HG03439 (cell line): ENCODE results near the gene UBE2J2.
"Not testable (repeated sequence)": the region's sequence is repeated elsewhere in the genome, so short reads cannot be mapped to it uniquely, and the experiment has no call there.

Experiments used
- ATAC-seq: cut with Tn5 transposase; IDR thresholded peaks from one replicate; pipeline ENCODE4 v1.9.1; 2021; ENCODE audit warnings: mild to moderate bottlenecking, moderate library complexity; ENCODE audit not compliant: unreplicated experiment

UBE2J2 gene

DNA sequence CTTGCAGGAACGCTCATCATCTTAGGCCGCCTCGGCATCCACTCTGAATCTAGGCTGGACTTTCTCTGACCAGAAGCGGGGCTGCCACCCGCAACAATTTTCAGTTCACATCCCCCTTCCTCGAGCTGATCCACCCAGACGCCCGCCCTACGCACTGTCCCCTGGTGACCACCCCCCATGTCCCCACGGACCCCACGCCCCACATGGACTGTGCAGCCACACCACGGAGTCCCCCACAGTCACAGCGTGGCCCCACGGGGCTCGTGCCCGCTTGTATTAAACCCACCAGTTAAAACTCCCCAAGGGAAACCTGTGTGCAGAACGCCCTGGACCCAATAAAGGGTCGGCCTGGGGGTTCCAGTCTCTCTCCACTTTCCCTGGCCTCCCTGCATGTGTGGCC, 14.1 kb downstream of the UBE2J2 start:
- no peak for ATAC-seq

DNA sequence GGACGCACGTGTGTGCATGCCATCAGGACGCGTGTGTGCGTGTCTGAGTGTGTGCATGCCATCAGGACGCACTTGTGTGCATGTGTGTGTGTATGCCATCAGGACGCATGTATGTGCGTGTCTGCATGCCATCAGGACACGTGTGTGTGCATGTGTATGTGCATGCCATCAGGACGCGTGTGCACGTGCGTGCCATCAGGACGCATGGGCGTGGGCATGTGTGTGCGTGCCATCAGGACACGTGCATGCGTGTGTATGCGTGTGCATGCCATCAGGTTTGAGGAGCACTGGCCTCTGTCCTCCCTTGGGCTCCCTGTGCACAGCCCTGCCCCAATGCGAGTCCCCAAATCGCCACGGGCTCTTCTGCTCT, 14.6 kb downstream of the UBE2J2 start:
- ATAC-seq = no peak

DNA sequence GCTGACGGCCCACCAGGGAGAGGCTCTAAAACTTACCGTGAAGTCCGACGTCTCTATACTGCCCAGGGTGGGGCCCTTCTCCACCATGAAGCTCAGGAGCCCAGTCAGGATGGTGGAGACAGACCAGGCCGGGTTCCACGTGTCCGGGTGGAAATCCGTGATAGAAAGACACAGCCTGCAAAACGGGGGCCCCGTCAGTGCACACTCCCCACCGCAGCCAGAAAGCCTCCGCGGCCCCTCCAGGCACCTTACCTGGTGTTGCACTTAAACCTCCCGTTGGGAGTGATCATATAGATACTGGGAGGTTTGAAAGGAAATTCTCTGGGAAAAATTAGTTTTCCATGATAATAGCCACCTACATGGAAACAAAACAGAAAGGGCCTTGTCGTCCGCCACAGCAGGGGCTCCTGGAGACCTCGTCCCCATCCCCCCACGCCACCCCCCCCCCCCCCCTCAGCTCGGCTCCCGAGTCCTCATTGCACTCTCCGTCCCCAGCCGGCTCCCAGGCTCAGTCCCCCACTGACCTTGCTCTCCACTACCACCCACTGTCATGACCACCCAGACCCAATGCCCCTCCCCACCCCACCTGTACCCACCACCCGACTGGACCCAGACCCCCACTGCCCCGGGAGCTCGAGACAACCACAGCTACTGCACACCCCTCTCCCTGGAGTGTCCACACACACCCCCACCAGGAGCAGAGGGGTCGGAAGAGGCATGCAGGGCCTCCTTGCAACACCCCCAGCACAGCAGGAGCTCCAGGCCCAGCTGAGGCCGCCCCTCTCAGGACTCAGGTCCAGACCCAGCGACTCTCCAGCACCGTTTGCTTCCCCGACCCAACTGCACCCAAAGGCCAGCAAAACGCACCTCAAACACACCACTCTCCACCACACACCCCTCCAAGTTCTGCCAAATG, 16.4 kb downstream of the UBE2J2 start:
- no peak for ATAC-seq

DNA sequence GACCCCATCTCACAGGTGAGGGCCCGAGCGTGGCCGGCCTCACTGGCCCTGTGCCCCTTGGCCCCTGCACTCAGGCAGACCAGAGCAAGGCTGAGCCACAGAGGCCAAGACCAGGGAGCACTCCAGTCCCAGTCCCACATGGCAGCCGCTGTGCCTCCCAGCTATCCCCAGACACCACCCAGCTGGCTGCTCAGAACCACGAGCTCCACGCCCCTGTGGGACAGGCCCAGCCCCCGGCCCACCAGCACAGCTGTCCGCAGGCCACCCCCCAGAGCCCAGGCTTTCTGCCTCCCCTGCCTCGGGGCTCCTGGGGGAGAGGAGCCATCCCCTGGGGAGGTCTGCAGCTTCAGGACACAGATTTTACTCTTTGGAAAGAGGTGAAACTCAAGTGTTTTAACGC, 18.0 kb downstream of the UBE2J2 start:
- no peak for ATAC-seq

DNA sequence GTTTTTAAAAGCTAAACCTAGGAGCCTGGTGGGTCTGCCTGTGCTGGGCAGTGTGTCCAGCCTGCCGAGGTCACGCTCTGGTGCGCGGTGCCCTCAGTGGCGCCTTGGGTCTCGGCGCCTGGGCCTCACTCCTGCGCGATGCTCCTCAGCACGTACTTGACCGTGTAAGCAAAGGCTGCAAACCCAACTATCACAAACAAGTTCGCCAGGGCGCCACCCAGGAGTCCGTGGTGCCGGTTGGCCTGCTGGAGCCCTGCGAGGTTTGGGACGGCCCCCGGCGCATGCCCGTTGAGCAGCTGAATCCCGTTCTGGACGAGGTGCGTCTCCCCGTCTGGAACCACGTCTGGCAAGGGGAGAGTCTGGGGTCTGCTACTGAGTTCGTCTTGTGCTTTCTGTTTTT, 18.6 kb downstream of the UBE2J2 start:
- no peak for ATAC-seq

DNA sequence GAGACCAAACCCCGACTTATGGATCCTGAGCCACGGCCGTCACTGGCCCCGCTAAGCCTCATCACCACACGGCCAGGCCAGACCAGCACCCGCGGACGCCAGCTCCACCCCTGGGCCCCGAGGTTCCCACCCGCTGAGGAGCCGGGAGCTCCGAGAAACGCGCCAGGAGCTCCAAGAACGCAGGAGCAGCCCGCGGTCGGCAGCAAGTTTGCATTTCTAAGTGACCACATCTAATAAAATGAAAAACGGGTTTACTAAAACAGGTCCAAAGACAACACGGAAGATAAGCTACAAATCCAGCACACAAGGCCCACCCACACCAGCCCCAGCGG, 19.0 kb downstream of the UBE2J2 start:
- no peak for ATAC-seq

DNA sequence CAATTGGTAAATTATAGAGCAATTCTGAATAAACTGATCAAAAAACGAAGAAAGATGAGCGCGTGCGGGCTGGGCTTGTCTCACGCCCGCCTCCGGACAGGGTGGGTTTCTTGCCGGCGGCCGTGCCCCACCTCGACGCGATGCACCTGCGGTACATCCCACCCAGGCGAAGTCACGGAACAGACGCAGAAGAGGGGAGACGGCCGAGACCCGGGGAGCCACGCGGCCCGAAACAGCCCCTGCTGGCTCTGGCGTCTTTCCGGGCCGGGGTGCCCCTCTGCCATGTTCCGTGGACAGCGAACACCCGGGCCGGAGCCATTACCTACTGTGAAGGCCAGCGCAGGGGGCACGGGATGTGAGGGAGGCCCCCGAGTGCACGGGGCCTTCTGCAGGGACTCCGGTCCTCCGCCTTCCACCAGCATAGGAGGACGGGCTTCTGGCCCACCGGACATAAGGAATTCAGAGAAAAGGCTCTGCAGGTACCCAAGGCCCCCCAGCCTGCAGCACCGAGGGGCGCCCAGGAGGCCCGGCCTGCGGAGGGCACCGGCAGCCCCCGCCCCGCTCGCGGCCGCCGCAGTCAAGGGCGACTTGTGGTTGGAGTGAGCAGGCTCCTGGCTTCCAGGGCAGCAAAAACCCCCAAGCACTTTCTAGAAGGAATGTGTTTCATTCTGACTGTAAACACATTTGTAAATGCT, 19.5 kb downstream of the UBE2J2 start:
- no peak for ATAC-seq

DNA sequence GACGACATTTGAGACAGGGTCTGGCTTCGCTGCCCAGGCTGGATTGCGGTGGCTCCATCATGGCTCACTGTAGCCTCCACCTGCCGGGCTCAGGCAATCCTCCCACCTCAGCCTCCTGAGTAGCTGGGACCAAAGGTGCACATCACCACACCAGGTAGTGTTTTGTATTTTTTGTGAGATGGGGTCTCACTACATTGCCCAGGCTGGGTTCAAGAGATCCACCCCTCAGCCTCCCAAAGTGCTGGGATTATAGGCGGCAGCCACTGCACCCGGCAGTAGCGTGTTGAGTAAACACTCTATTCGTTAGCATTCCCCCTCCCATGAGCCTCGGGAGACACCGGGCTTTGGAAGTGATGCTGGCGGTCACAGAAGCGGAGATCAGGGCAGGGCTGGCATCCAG, 20.3 kb downstream of the UBE2J2 start:
- ATAC-seq = no peak

DNA sequence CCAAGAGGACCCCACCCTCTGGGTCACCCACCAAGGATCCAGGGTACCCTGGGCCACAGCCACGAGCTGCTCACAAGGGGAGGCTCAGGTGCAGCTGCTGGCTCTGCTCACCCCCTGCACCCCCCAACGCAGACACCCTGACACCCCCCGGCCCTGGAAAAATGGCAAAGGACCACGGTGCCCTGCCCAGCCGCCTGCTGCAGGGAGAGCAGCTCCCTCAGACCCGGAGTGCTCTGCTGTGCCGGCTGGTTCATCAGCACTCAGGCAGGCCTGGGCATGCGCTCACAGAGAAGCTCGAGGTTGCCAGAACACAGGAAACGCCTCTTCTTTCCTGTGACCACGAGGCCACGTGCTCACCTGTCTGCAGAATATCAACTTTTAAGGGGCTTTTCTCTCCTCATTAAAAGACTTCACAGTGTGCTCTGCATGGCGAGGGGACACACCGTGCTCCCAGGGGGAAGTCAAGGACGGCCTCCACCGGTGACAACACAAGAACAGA, 22.8 kb downstream of the UBE2J2 start:
- peak; percentile 63 for ATAC-seq

DNA sequence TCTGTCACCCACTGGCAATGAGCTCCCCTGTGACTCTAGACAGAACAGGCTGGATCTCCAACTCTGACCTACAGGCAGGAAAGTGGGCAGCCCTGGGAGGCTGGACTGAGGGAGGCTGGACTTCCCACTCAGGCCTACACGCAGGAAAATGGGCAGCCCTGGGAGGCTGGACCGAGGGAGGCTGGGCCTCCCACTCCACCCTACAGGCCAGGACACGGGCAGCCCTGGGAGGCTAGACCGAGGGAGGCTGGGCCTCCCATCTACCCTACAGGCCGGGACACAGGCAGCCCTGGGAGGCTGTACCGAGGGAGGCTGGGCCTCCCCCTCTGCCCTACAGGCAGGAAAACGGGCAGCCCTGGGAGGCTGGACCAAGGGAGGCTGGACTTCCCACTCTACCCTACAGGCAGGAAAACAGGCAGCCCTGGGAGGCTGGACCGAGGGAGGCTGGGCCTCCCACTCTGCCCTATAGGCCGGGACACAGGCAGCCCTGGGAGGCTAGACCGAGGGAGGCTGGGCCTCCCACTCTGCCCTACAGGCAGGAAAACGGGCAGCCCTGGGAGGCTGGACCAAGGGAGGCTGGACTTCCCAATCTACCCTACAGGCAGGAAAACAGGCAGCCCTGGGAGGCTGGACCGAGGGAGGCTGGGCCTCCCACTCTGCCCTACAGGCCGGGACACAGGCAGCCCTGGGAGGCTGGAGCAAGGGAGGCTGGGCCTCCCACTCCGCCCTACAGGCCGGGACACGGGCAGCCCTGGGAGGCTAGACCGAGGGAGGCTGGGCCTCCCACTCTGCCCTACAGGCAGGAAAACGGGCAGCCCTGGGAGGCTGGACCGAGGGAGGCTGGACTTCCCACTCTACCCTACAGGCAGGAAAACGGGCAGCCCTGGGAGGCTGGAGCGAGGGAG, 25.4 kb downstream of the UBE2J2 start:
- not testable (repeated sequence) for ATAC-seq

DNA sequence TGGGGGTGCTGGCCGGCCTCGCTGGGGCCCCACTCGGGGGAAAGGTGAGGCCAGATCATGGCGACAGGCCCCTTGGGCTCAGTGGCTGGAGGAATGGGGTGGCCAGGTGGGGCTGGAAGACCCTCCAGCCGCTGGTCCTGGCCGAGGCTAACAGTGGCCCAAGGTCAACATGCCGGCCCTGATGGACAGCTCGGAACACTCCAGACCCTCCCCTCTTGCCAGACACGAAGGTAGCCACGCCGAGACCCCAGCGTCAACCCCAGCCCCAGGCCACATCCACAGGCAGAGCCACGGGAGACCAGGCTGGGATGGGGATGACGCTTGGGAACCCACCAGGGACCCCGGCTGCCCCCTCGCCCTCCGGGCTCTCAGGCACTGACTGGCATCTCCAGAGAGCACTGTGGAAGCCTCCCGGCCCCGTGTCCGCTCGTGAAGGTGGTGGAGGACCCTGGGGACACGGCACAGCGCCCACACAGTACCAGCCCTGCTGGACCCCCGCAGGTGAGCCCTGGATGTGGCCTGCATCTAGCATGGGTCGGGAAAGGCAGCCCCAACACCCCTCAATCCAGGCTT, 26.2 kb downstream of the UBE2J2 start:
- ATAC-seq = no peak

DNA sequence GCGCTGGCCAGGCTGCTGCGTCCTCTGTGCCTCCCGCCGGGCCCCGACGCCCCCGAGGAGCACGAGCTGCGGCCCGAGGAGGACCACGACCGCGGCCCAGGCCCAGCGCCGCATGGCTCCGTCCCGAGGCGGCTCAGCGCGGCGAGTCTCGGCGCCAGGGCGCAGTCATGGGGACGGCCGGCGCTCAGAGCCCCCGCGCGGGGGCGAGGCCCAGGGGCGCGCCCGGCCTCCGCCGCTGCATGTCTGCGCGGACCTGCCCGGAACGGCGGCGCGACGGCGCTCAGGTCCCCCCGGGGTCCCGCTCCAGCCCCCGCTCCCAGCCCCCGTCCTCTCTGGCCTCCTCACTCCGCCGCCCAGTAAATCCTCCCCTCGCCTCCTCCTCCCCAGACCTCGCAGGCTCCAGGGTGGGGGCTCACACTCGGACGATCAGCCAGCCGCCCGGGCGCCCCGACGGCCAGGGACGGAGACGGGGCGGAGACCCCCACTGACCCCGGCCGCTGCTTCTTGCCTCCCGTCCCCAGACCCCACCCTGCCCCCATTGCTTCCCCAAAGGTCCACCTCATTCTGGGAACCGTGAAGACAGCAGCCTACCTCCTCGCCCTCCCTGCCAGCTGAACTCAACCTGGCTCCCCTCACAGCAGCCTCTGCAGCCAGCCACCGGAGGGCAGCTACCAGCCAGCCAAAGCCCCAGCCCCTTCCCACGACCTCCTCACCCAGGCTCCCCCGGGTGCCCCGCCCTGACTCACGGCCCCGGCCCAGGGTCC, 26.9 kb downstream of the UBE2J2 start, which contains the start of gene C1QTNF12:
Gene C1QTNF12 (minus strand): TSS at position 146 of the 764 bp plus-strand sequence. CDS start 32 bp downstream, at position 114.
- no peak for ATAC-seq

DNA sequence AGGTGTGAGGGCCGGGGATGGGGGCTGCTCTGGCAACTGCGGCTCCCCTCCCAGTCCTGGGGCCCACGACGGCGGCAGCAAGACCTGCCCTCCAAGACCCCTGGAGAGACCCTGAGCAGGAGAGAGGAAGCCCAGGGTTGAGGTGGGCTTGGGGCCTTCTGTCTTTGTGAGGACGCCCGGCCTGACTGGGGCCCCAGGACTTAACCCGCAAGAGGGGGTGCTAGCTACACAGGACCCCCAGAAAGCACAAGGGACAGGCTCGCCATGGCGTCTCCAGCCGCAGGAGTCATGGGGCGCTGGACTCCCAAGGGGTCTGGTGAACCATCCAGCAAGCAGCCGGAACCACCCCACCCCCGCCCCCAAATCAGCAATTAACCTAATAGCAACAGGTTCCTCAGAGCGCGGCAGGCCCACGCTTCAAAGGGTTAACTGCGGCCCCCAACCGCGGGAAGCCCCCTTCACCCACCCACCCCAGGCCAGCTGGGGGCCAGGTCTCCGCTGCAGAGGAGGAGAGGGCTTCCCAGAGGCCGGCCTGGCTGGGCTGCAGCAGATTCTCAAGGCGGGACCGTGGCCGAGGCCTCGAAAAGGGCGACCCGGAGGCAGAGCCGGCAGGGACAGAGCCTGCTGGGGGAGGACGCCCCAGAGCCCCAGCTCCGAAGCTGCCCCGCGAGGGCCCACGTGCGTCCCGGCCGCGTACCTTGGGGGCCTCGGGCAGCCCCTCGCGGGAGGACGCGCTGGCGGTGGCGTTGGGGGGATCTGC, 27.7 kb downstream of the UBE2J2 start:
- no peak for ATAC-seq

DNA sequence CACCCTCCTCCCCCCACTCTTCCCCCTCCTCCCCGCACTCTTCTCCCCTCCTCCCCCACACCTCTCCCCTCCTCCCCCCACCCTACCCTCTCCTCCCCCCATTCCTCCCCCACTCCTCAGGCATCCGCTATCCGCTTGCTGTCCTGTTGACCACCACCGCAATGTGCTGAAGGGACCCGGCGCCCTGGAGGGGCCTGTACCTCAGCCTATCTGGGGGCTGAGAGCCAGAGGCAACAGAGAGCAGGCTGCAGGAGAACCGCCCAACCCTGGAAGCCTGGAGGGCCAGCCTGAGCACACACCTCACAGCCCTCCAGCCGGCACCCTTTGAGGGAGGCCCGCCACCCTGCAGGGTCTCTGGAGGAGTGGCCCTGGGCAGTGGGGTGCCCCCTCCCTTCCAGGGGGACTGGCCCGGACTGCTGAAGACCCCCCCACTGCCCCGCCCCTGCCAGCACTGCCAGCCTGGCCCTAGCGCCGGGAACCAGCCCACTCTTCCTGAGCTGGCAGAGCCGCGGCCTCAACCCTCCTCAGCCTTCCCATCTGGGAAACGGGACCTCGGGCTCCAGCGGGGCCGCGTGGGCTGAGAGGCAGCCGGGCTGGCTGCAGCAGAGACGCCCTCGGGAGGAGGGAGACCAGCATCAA, 28.4 kb downstream of the UBE2J2 start:
- no peak for ATAC-seq

DNA sequence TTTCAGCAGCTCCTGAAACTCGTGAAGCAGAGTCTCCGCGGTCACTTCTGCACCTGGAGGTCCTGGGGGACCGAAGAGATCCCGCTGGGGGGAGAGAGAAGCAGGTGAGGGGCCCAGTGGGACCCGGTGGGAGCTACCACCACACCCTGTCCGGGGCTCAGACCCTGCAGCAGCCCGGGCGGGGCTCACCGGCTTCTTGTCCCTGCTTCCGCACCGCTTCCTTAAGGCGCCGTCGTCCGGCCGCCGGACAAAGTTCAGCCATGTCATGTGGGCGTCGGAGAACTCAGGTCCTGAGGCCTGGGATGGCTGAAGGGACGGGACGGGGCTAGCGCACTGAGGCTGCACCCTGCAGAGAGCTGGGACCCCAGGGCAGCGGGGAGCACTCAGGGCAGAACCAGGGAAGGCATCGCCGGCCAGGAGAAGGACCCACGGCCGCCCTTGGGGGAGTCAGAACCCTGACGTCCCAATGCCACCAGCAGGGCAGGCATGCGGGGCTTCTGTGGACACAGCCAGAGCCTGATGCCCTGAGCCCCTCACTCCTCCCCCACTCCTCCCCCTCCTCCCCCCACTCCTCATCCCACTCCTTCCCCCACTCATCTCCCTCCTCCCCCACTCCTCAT, 29.4 kb downstream of the UBE2J2 start:
- ATAC-seq = no peak

DNA sequence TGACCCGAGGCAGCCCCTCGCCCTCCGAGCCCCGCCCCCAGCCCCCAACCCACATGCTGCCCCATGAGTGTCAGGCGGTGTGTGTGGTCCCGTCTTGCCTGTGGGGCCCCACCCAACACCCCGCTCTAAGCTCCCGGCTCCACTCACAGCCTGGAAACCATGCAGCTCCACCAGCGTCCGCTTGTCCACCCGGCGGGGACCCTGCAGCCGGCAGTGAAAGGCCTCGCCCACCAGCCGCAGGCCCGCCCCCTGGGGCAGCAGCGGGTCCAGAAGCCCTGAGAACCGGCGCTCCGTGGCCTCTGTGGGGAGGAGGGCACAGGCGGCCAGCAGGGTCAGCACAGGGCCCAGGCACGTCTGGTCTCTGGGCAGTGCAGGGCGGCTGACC, 29.9 kb downstream of the UBE2J2 start:
- ATAC-seq = no peak

DNA sequence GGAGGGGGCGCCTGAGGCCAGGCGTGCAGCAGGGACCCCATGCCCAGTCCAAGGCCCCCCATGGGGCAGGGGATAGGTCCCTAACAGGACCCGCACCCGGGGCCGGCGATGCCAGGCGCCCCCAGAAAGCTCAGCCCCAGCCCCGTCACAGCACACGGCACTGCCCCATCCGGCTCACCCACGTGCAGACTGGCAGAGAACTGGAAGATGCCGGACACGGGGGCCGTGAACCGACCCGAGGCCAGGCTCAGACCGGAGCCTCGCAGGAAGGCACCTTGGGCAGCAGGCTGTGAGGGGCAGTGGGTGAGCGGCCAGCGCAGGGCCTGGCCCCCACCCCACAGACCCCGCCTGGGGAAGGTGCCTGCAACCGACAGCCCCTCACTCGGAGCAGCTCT, 30.4 kb downstream of the UBE2J2 start:
- ATAC-seq = no peak

DNA sequence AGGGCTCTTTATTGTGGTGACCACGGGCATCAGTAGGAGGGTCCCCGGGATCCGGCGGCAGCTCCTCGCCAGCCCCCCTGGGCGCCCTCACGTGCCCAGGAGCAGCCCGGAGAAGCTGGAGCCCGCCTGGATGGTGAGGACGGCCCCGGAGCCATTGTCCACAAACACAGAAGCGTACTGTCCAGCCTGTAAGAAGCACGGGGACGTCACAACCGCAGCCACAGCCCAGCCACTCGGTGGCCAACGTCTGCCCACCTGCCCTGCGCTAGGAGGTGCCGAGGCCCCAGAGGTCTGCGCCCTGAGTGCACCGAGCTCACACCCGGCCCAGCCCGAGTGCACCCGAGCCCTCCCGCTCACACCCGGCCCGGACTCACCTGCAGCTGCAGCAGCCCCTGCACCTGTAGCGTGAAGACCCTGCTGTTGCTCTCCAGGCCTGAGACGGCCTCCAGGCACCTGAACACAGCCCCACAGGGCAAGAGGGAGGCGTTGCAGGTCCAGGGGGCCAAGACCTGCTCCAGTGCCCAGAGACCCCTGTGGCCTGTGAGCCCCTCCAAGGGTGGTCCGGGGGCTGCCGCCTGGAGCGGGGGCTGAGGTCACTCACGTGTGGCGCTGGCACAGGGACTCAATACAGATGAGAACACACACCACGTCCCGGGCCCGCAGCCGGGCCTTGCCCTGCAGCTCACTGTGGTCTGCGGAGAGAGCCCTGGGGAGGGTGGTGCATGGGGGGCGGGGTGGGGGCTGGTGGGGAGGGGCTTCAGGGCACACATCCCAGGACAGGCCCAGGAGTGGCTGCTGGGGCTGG, 31.0 kb downstream of the UBE2J2 start:
- no peak for ATAC-seq
